A673 (cell line): ENCODE results near the gene SEMA4A.

ENCODE experiments used
- CTCF ChIP-seq: fragments of 300-800, 200-600 bp; sonication (generic); conservative IDR thresholded peaks from 2 replicates; pipeline ENCODE4 v1.5.1; 2017; ENCODE audit warnings: low read depth, mild to moderate bottlenecking, antibody characterized with exemption, low read length, moderate library complexity, mixed read lengths
- EZH2 ChIP-seq: fragments of 200-600 bp; sonication (generic); IDR thresholded peaks from 2 replicates; pipeline ENCODE4 v1.6.1; 2017; ENCODE audit warnings: borderline replicate concordance, low read depth, mild to moderate bottlenecking, mixed read lengths, antibody characterized with exemption, low read length; ENCODE audit not compliant: poor library complexity, severe bottlenecking

GRCh38 chr1:156154317-156154749 lies 948 bp downstream of the SEMA4A start:
- TF ChIP-seq CTCF (no peak), EZH2 (no peak)
